Jurkat, Clone E6-1 (cell line): ENCODE measurements around the gene TMEM131.

Source experiments
- DNase-seq: peaks from one replicate; pipeline ENCODE4 v3.0.0-alpha.2; 2011; ENCODE audit warnings: low read depth, low spot score
- H3K4me3 ChIP-seq: 2 replicates; pipeline ENCODE4 v1.5.1; 2011; ENCODE audit warnings: mild to moderate bottlenecking, low read length, control low read depth, moderate library complexity

TMEM131 gene

DNA sequence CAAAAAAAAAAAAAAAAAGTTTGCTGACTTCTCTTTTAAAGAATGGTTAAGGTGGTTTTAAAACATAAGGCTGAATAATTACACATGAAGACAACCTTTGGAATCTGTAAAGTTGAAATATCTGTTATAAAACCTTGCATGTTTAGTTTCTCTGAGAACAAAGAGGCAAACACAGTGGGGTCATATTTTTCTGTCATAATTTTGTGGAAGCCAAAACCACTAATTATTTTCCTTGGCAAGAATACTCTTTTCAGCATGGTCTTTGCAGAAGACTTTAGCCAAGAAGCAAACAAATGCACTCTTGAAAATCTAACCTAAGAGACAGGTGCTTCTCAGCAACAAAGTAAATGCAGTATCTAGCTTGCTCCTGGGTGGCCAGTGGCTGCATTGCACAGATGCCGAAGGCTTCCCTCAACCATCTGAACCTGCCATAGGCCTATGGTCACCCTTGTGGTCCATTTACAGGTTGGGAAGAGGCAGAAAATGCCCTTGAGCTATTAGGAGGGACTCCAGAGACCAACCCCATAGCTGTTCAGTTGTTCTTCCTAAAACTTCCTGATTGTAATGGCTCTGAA is 237.5 kb downstream of the TMEM131 start:
- DNase-seq: no peak
- no peak overlapping the region for H3K4me3 ChIP-seq

- no peak overlapping the region for H3K4me3 ChIP-seq
- no peak for DNase-seq
These were observed 238.7 kb downstream of the TMEM131 start for GRCh38 chr2:97757062-97757461.

DNA sequence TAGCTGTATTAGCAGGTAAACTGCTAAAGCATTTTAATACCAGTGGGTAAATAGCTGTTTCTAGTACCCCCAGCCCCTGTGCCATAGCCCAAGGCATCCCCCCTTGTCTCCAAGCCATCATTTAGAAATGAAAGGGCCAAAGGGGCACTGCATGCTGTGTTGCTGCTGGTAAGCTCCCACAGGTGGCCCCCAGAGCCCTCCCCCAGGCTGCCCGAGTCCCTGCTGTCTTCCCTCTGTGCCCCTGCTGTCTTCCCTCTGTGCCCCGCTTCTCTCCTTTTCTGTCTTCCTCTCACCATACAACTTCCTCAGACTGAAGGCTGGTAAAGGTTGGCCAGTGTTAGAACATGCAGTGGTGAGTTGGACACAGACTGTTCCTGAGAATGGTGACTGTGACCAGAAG is 240.3 kb downstream of the TMEM131 start:
- no peak for DNase-seq

GRCh38 chr2:97754690-97755346 is 240.9 kb downstream of the TMEM131 start:
- DNase-seq: no peak

More for the DNA sequence above, 240.3 kb downstream of the TMEM131 start:
- no peak overlapping the region for H3K4me3 ChIP-seq

GRCh38 chr2:97752342-97753334 is 243.1 kb downstream of the TMEM131 start:
- H3K4me3 ChIP-seq: no peak overlapping the region
- DNase-seq: no peak

More at GRCh38 chr2:97754690-97755346, 240.9 kb downstream of the TMEM131 start:
- no peak overlapping the region for H3K4me3 ChIP-seq

DNA sequence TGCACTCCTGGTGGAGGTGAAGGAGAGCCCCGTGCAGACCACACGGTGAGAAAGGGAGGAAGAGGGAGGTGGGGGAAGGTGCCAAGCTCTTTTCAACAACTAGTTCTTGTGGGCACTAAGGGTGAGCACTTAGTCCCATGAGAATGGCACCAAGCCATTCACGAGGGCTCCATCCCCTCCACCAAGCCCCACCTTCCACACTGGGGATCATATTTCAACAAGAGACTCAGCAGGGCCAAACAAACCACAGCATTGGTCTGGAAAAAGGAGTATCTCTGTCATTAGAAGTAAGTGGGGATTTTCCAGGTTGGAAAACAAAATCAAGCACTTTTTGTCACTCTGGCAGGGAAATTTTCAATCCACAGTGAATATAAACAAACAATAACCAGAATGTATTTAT is 244.0 kb downstream of the TMEM131 start:
- DNase-seq: no peak
- no peak overlapping the region for H3K4me3 ChIP-seq

GRCh38 chr2:97750017-97750416 is 245.7 kb downstream of the TMEM131 start:
- DNase-seq: no peak

GRCh38 chr2:97749581-97749980 is 246.2 kb downstream of the TMEM131 start:
- DNase-seq: no peak
- H3K4me3 ChIP-seq: no peak overlapping the region

More at GRCh38 chr2:97750017-97750416, 245.7 kb downstream of the TMEM131 start:
- H3K4me3 ChIP-seq: no peak overlapping the region

DNA sequence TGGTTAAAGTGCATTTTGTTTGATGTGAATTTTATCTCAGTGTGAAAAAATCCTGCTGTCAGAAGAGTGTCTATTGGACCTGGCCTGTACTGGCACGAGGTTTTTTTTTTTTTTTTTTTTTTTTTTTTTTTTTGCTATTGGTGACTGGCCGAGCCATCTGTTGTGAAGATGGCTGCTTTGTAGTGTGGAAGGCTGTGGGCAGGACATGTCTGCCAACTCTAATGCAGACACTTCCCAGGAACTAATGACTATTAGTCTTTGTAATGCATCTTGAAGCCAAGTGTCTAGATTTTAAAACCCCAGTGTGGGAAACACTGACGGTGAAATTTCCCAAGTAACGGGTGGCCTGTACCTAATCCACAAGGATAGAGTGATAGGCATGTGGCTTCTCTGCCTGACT is 248.0 kb downstream of the TMEM131 start:
- no peak overlapping the region for H3K4me3 ChIP-seq
- DNase-seq: no peak

DNA sequence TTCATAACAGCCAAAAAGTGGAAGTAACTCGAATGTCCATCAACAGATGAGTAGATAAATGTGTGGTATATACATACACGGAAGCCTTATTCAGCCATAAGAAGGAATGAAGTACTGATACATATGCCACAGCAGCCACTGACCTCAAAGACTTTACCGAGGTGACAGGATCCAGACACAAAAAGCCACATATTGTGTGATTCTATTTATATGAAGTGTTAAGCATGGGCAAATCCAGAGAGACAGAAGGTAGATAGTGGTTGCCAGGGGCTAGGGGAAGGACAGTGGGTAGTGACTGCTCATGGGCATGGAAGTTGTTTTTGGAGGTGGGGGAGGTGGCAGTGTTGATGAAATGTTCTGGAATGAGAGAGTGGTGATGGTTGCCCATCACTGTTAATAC is 248.5 kb downstream of the TMEM131 start:
- no peak overlapping the region for H3K4me3 ChIP-seq
- DNase-seq: no peak

DNA sequence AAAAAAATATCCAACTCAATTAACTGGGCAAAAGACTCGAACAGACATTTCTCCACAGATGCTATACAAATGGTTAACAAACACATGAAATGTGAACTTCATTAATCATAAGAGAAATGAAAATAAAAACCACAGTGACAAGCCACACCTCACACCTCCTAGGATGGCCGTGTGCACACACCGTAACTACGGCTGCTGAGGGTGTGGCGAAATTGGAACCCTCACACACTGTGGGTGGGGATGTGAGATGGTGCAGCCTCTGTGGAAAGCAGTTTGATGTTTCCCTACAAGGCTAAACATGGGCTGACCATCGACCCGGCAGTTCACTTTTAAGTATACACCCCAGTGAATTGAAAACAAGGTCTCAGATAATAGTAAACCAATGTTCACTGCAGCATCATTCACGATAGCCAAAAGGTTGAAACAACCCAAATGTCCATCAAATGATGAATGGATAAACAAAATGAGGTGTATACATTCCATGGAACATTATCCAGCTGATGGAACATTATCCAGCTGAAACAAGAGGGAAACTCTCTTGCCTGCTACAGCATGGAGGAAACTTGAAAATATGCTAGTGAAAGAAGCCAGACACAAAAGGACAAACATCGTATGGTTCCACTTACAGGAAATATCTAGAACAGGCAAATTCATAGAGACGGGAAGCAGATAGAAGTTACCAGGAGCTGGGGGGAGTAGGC is 250.1 kb downstream of the TMEM131 start:
- DNase-seq: no peak
- H3K4me3 ChIP-seq: no peak overlapping the region

GRCh38 chr2:97743913-97744312 is 251.8 kb downstream of the TMEM131 start:
- H3K4me3 ChIP-seq: no peak overlapping the region
- no peak for DNase-seq

DNA sequence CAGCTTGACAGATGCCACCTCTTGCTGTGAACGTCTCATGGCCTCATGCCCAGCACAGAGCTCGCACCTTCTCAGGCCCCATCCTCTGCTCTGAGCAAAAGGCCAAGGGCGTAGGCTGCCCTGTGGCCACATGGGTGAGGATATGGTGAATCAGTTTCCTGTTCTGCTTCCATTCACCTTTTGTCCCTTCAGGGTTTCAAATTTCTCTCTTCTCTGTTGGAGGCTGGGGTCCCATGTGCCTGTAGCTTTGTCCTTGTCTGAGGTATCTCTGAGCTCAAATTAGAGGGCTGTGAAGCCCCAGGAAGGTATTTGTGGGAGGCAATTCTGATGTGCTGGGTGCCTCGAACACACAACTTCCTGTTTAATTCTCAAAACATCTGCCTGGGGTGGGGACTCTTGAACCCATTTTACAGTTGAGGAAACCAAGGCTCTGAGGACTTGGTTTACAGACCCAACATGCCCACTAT is 253.3 kb downstream of the TMEM131 start:
- DNase-seq: no peak
- H3K4me3 ChIP-seq: no peak overlapping the region

DNA sequence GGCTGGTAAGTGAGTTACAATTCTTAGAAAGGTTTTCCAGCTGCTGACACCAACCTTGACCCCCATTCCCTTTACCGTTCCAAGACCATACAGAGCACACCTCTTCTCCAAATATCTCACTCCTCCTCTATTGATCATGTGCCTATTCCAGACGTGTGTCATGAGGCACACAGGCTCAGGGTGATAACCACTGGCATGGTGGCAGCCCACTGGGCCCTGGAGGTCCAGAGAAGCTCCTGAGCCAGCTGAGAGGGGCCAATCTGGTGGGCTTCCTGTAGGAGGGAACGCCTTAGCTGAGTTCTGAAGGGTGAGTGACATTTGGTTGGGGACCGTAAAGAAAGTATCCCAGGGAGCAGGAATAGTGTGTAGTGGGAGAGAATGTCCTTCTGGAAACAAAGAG is 254.1 kb downstream of the TMEM131 start:
- no peak overlapping the region for H3K4me3 ChIP-seq
- DNase-seq: no peak

DNA sequence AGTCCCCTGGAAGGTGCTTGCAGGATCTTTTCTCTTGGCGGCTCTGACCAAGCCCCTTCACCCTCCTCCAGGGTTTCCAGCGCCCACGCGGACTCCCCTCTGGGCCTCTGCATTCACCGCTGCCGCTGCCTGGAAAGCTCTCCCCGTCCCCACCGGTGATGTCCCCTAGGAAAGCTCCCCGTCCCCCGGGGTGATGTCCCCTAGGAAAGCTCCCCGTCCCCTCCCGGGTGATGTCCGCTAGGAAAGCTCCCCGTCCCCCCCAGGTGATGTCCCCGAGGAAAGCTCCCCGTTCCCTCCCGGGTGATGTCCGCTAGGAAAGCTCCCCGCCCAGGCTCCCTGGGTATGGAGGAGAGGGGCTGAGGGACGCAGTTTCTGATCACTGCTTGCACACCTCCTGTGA is 254.5 kb downstream of the TMEM131 start:
- no peak for DNase-seq
- no peak overlapping the region for H3K4me3 ChIP-seq

GRCh38 chr2:97740590-97741182 is 255.1 kb downstream of the TMEM131 start:
- H3K4me3 ChIP-seq: no peak overlapping the region
- no peak for DNase-seq

- H3K4me3 ChIP-seq: no peak overlapping the region
- no peak for DNase-seq
These were observed 255.9 kb downstream of the TMEM131 start for GRCh38 chr2:97739893-97740245.

- H3K4me3 ChIP-seq: no peak overlapping the region
- DNase-seq: no peak
These were observed 256.5 kb downstream of the TMEM131 start for GRCh38 chr2:97739020-97739892.
